Measurements from ENCODE around the gene REPIN1.

The REPIN1 gene

GRCh38 chr7:150406312-150406566, 37.6 kb downstream of the REPIN1 start:
- POLR2A ChIA-PET, result no interaction called here
- no peaks in the 10 kb centered on the region for H3K9me3 ChIP-seq (ENCODE audit: control insufficient read depth, insufficient read depth, low read depth, low read length)
- H3K4me3 ChIP-seq (ENCODE audit: low read depth, low read length), result no peak overlapping the region
- no peaks in the 10 kb centered on the region for H3K4me1 ChIP-seq (ENCODE audit: control insufficient read depth, insufficient read depth, low read length)
- CTCF ChIA-PET, result interaction anchor here (0.8 to 2.1 kb wide), 5 partner anchors 11 to 38 kb away, joined by 3 to 9 read pairs (median 3); partner anchors contain the start of gene REPIN1
- H3K27ac ChIP-seq (ENCODE audit: extremely low read depth, low read depth, low read length), result no peak overlapping the region
- no peaks in the 10 kb centered on the region for H3K36me3 ChIP-seq (ENCODE audit: control insufficient read depth in 2 of 2, insufficient read depth in 1 of 2, low read length in 2 of 2)
- TF ChIP-seq ZBTB8A (tag by site-specific recombination; IDR thresholded peaks at IDR 0.05), result no peak
- TF ChIP-seq OSR2 (tag by site-specific recombination; IDR thresholded peaks at IDR 0.05), result no peak
- TF ChIP-seq GLIS2 (tag by site-specific recombination; IDR thresholded peaks at IDR 0.05), result 0 out of 2 replicates have a peak, but pooled peaks have one; percentile 20
- no peak for TF ChIP-seq KLF8 (tag by site-specific recombination; IDR thresholded peaks at IDR 0.05)

GRCh38 chr7:150406567-150407421, 38.2 kb downstream of the REPIN1 start:
- H3K4me1 ChIP-seq (ENCODE audit: control insufficient read depth, insufficient read depth, low read length), result no peaks in the 10 kb centered on the region
- H3K4me3 ChIP-seq (ENCODE audit: low read depth, low read length), result no peak overlapping the region
- H3K27ac ChIP-seq (ENCODE audit: extremely low read depth, low read depth, low read length), result no peak overlapping the region
- TF ChIP-seq REST (tag by site-specific recombination; IDR thresholded peaks at IDR 0.05), result no peak
- no peak for TF ChIP-seq ZNF561 (tag by site-specific recombination; IDR thresholded peaks at IDR 0.05; ENCODE audit: borderline replicate concordance)
- TF ChIP-seq ZNF366 (tag by site-specific recombination; conservative IDR thresholded peaks at IDR 0.05), result no peak
- TF ChIP-seq ZNF221 (tag by site-specific recombination; IDR thresholded peaks at IDR 0.05; ENCODE audit: borderline replicate concordance), result no peak
- no peak for TF ChIP-seq ZNF280C (tag by site-specific recombination; IDR thresholded peaks at IDR 0.05)
- no peak for TF ChIP-seq MYNN (tag by site-specific recombination; IDR thresholded peaks at IDR 0.05; ENCODE audit: borderline replicate concordance)
- no peak for TF ChIP-seq ZSCAN16 (tag by site-specific recombination; IDR thresholded peaks at IDR 0.05)
- TF ChIP-seq RBAK (tag by site-specific recombination; IDR thresholded peaks at IDR 0.05), result no peak
- no peak for TF ChIP-seq ZBTB44 (tag by site-specific recombination; IDR thresholded peaks at IDR 0.05)
- TF ChIP-seq ZSCAN30 (tag by site-specific recombination; IDR thresholded peaks at IDR 0.05), result no peak
- ChIA-PET CTCF (interaction anchor here (0.8 to 2.1 kb wide), 5 partner anchors 11 to 41 kb away, joined by 3 to 9 read pairs (median 3); no protein-coding TSS in a partner anchor), POLR2A (no interaction called here)
- no peaks in the 10 kb centered on the region for H3K9me3 ChIP-seq (ENCODE audit: control insufficient read depth, insufficient read depth, low read depth, low read length)
- no peaks in the 10 kb centered on the region for H3K36me3 ChIP-seq (ENCODE audit: control insufficient read depth in 2 of 2, insufficient read depth in 1 of 2, low read length in 2 of 2)
